IMR-90 (cell line): Measurements from ENCODE around the gene ID3. TPM values are rescaled to one million over a fixed set of nuclear protein-coding genes. Genes with fewer than 3 reads are reported as not detected.

Source experiments
- ATAC-seq: fragments of 200-7000 bp; cut with Tn5 transposase; 2 replicates; pipeline ENCODE4 v1.9.1; 2020; ENCODE audit warnings: low read depth, mild to moderate bottlenecking, moderate library complexity
- BruUV-seq: library from RNA; stranded (reverse); fragments of 400-500 nt; replicated peaks from 2 replicates; lab custom pipeline; 2021; lab: Mats Ljungman, UMichigan
- CTCF ChIA-PET: fragments of 300-600 bp; formaldehyde crosslinking; extraction: SDS; loops from one replicate; lab custom pipeline; 2021; ENCODE audit warnings: antibody characterized with exemption; lab: Yijun Ruan, JAX
- POLR2A ChIA-PET: fragments of 300-600 bp; sonication (Branson Sonifier 250); formaldehyde crosslinking; loops from one replicate; lab custom pipeline; 2022; ENCODE audit warnings: antibody characterized with exemption; ENCODE audit not compliant: unreplicated experiment; lab: Charles Lee
- DNase-seq: peaks from one replicate; pipeline ENCODE4 v3.0.0; 2013
- H2AFZ ChIP-seq: replicated peaks from 2 replicates; pipeline ENCODE3; 2013; ENCODE audit warnings: low read length, mild to moderate bottlenecking; ENCODE audit not compliant: poor library complexity
- H2AK5ac ChIP-seq: 2 replicates; pipeline ENCODE4 v1.6.1; 2013; ENCODE audit warnings: low read depth, low read length, inconsistent platforms
- H2AK9ac ChIP-seq: replicated peaks from 2 replicates; pipeline ENCODE3; 2013; ENCODE audit warnings: mild to moderate bottlenecking, low read depth, low read length, moderate library complexity; ENCODE audit not compliant: poor library complexity
- H2BK120ac ChIP-seq: 2 replicates; pipeline ENCODE4 v1.6.1; 2013; ENCODE audit warnings: low read depth, low read length, inconsistent platforms
- H2BK15ac ChIP-seq: 3 replicates; pipeline ENCODE4 v1.6.1; 2013; ENCODE audit warnings: low read depth, low read length, inconsistent platforms
- H2BK20ac ChIP-seq: 2 replicates; pipeline ENCODE4 v1.6.1; 2013; ENCODE audit warnings: low read depth, mild to moderate bottlenecking, inconsistent platforms, low read length, moderate library complexity
- H2BK5ac ChIP-seq: 2 replicates; pipeline ENCODE4 v1.6.1; 2013; ENCODE audit warnings: mild to moderate bottlenecking, low read depth, low read length, inconsistent platforms; ENCODE audit not compliant: poor library complexity, severe bottlenecking
- H3K14ac ChIP-seq: replicated peaks from 2 replicates; pipeline ENCODE4 v1.6.1; 2013; ENCODE audit warnings: low read depth, low read length, inconsistent platforms
- H3K18ac ChIP-seq: 2 replicates; pipeline ENCODE4 v1.6.1; 2013; ENCODE audit warnings: low read depth, low read length, control low read depth
- H3K23ac ChIP-seq: 2 replicates; pipeline ENCODE4 v1.6.1; 2013; ENCODE audit warnings: low read depth, low read length, inconsistent platforms
- H3K27ac ChIP-seq: 2 replicates; pipeline ENCODE4 v1.5.1; 2013; ENCODE audit warnings: mild to moderate bottlenecking, control low read depth, low read length; ENCODE audit not compliant: insufficient read depth
- H3K27me3 ChIP-seq: 2 replicates; pipeline ENCODE4 v1.6.1; 2013; ENCODE audit warnings: low read length; ENCODE audit not compliant: control insufficient read depth, insufficient read depth
- H3K36me3 ChIP-seq: 2 replicates; pipeline ENCODE4 v1.6.1; 2013; ENCODE audit warnings: low read length, mixed read lengths; ENCODE audit not compliant: control insufficient read depth, insufficient read depth
- H3K4ac ChIP-seq: 2 replicates; pipeline ENCODE4 v1.6.1; 2013; ENCODE audit warnings: low read depth, low read length, inconsistent platforms
- H3K4me1 ChIP-seq: 2 replicates; pipeline ENCODE4 v1.6.1; 2013; ENCODE audit warnings: low read length, mixed read lengths; ENCODE audit not compliant: control insufficient read depth, insufficient read depth
- H3K4me2 ChIP-seq: 2 replicates; pipeline ENCODE4 v1.6.1; 2013; ENCODE audit warnings: low read depth, mild to moderate bottlenecking, control low read depth, low read length, moderate library complexity
- H3K4me3 ChIP-seq: 2 replicates; pipeline ENCODE4 v1.5.1; 2013; ENCODE audit warnings: low read depth, mild to moderate bottlenecking, control low read depth, low read length, moderate library complexity; ENCODE audit not compliant: insufficient read depth
- H3K56ac ChIP-seq: 2 replicates; pipeline ENCODE4 v1.6.1; 2013; ENCODE audit warnings: low read length, inconsistent platforms; ENCODE audit not compliant: insufficient read depth; ENCODE audit errors: extremely low read depth
- H3K79me1 ChIP-seq, 2 experiments: 2 replicates each; pipeline ENCODE4 v1.6.1; 2013; ENCODE audit warnings: low read length in 2 of 2, inconsistent platforms in 1 of 2, low read depth in 1 of 2
- H3K9ac ChIP-seq: 2 replicates; pipeline ENCODE4 v1.6.1; 2013; ENCODE audit warnings: low read depth, low read length, control low read depth
- H3K9me1 ChIP-seq: 2 replicates; pipeline ENCODE4 v1.6.1; 2013; ENCODE audit warnings: low read length, inconsistent platforms; ENCODE audit not compliant: insufficient read depth
- H3K9me3 ChIP-seq: 2 replicates; pipeline ENCODE4 v1.6.1; 2013; ENCODE audit warnings: low read length; ENCODE audit not compliant: control insufficient read depth, insufficient read depth
- H4K20me1 ChIP-seq: 2 replicates; pipeline ENCODE4 v1.6.1; 2013; ENCODE audit warnings: low read length, inconsistent platforms; ENCODE audit not compliant: insufficient read depth
- H4K5ac ChIP-seq: 2 replicates; pipeline ENCODE4 v1.6.1; 2013; ENCODE audit warnings: mild to moderate bottlenecking, low read depth, low read length, control low read depth
- H4K8ac ChIP-seq, 2 experiments: 2 replicates each; pipeline ENCODE4 v1.6.1; 2013; ENCODE audit warnings: low read depth in 2 of 2, low read length in 2 of 2, control low read depth in 1 of 2, inconsistent platforms in 1 of 2
- H4K91ac ChIP-seq: 2 replicates; pipeline ENCODE4 v1.6.1; 2013; ENCODE audit warnings: low read depth, low read length, inconsistent platforms; ENCODE audit not compliant: insufficient read depth
- CEBPB ChIP-seq: IDR thresholded peaks from 2 replicates; pipeline ENCODE4 v1.6.1; 2012; ENCODE audit warnings: low read depth, low read length, improper control_type of control experiment
- CHD1 ChIP-seq: IDR thresholded peaks from 2 replicates; pipeline ENCODE4 v1.6.1; 2012; ENCODE audit warnings: low read depth, low read length, improper control_type of control experiment
- MAZ ChIP-seq: IDR thresholded peaks from 2 replicates; pipeline ENCODE4 v1.6.1; 2012; ENCODE audit warnings: low read depth, mild to moderate bottlenecking, low read length, improper control_type of control experiment, moderate library complexity, borderline replicate concordance
- MXI1 ChIP-seq: IDR thresholded peaks from 2 replicates; pipeline ENCODE4 v1.6.1; 2012; ENCODE audit warnings: low read depth, mild to moderate bottlenecking, low read length, moderate library complexity, borderline replicate concordance
- POLR2A ChIP-seq: IDR thresholded peaks from 2 replicates; pipeline ENCODE4 v1.6.1; 2012; ENCODE audit warnings: mild to moderate bottlenecking, low read depth, low read length
- RAD21 ChIP-seq: IDR thresholded peaks from 2 replicates; pipeline ENCODE4 v1.6.1; 2012; ENCODE audit warnings: low read length, improper control_type of control experiment
- RFX5 ChIP-seq: IDR thresholded peaks from 2 replicates; pipeline ENCODE4 v1.8.0; 2012; ENCODE audit warnings: low read depth, mild to moderate bottlenecking, low read length, moderate library complexity
- SMC3 ChIP-seq: fragments of 150-350 bp; IDR thresholded peaks from 2 replicates; pipeline ENCODE4 v1.6.1; 2016; ENCODE audit warnings: low read depth, mild to moderate bottlenecking, antibody characterized with exemption, low read length, moderate library complexity
- WGBS, 2 experiments: methylation state at CpG; one replicate each; pipeline versions ENCODE4 v1.1.5 to v1.1.7; 2013; ENCODE audit warnings: missing lambda C conversion rate in 2 of 2; ENCODE audit not compliant: insufficient read length in 1 of 2; ENCODE audit errors: extremely low coverage in 2 of 2; 5-methylcytosine and 5-hydroxymethylcytosine counted together
- dilution Hi-C: fragments of 300-500 bp; cut with HindIII; formaldehyde crosslinking; loops from one replicate; pipeline ENCODE4 v1.14.3; 2018; ENCODE audit warnings: low sequenced_read_pairs; ENCODE audit not compliant: unreplicated experiment
- in situ Hi-C: fragments of 300-500 bp; cut with MboI; formaldehyde crosslinking; loops from 3 replicates; pipeline ENCODE4 v1.14.3; 2019; ENCODE audit warnings: low sequenced_read_pairs, inconsistent platforms, mixed read lengths
- intact Hi-C: fragments of 100-400 bp; cut with micrococcal nuclease; formaldehyde crosslinking; loops from 2 replicates; pipeline ENCODE4 v1.10.0; 2022
- polyA plus RNA-seq, 3 experiments: library from polyadenylated mRNA; depleted of rRNA; stranded (reverse); fragments of >200 nt; gene quantifications; 2 replicates each; pipeline ENCODE4 v1.2.3, GENCODE V29; 2012; ENCODE audit warnings: low replicate concordance in 1 of 3
- total RNA-seq: library from RNA; depleted of rRNA; stranded (reverse); fragments of >200 nt; gene quantifications from 2 replicates; pipeline ENCODE4 v1.2.3, GENCODE V29; 2012
- TF ChIP-seq, protein P1 (sequence below): fragments of 150-350 bp; IDR thresholded peaks from 2 replicates; pipeline ENCODE4 v1.6.1; 2016; ENCODE audit warnings: low read depth, mild to moderate bottlenecking, low read length, moderate library complexity, borderline replicate concordance
- TF ChIP-seq, protein P2 (sequence below): conservative IDR thresholded peaks from 2 replicates; pipeline ENCODE4 v1.5.1; 2012; ENCODE audit warnings: mild to moderate bottlenecking, low read depth, low read length, improper control_type of control experiment

The ID3 gene
- total and polyA plus RNA-seq, 2 of the 4 experiments (the other 2 are of a cell fraction) = 109 to 304 TPM

DNA sequence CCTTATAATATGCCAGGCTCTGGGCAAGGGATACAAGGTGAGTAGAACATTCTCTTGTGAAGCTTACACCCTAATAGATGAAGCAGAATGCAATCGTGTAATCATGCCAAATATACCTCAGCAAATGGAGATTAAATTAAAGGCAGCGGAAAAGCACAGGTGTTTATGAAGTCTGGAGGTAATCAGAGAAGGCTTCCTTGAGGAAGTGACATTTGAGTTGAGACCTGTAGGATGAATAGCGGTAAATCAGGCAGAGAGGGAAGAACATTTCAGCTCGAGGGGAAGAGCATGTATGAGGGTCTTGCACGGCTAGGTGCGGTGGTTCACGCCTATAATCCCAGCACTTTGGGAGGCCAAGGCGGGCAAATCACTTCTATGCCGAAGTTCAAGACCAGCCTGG lies 41.7 kb downstream of the ID3 start:
- Histone ChIP-seq H3K4me1 (no peaks in the 10 kb centered on the region), H3K27me3 (no peaks in the 10 kb centered on the region), H3K9me1 (no peaks in the 10 kb centered on the region; the same call in 1 of the 2 replicates), H4K5ac (no peak overlapping the region), H3K4me3 (no peak overlapping the region), H4K91ac (no peak overlapping the region), H3K14ac (no peak overlapping the region), H2AK9ac (no peak overlapping the region), H3K18ac (no peak overlapping the region), H2AK5ac (no peak overlapping the region), H3K27ac (no peak overlapping the region), H3K4ac (no peak overlapping the region), H2BK120ac (no peak overlapping the region), H2BK20ac (no peak overlapping the region), H4K20me1 (no peaks in the 10 kb centered on the region; the same call in 1 of the 2 replicates), H3K4me2 (no peak overlapping the region), H3K36me3 (no peaks in the 10 kb centered on the region), H3K56ac (no peak overlapping the region), H3K9me3 (no peaks in the 10 kb centered on the region), H4K8ac (no peak overlapping the region), H2BK15ac (no peak overlapping the region), H3K23ac (no peak overlapping the region), H3K79me1 (no peaks in the 10 kb centered on the region), H2BK5ac (no peak overlapping the region), H3K9ac (no peak overlapping the region), H2AFZ (no peak overlapping the region)
- in situ Hi-C loops (no loop called here), dilution Hi-C loops (no loop called here), intact Hi-C loops (no loop called here)
- ChIA-PET POLR2A (no interaction called here), CTCF (no interaction called here)
- DNase-seq (no peak), ATAC-seq (no peak)
- 100% methylated on average over 5 of the region's 9 CpGs; no CpG with 5 or more reads in 1 of the 2 experiments for WGBS, 2 experiments
- no TSS peak for BruUV-seq
- no peak for TF ChIP-seq CEBPB
- TF ChIP-seq CHD1 = no peak
- no peak for TF ChIP-seq SMC3
- TF ChIP-seq, protein P1, sequence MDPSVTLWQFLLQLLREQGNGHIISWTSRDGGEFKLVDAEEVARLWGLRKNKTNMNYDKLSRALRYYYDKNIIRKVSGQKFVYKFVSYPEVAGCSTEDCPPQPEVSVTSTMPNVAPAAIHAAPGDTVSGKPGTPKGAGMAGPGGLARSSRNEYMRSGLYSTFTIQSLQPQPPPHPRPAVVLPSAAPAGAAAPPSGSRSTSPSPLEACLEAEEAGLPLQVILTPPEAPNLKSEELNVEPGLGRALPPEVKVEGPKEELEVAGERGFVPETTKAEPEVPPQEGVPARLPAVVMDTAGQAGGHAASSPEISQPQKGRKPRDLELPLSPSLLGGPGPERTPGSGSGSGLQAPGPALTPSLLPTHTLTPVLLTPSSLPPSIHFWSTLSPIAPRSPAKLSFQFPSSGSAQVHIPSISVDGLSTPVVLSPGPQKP = no peak
- TF ChIP-seq MAZ = no peak
- no peak for TF ChIP-seq MXI1
- TF ChIP-seq RAD21 = no peak
- no peak for TF ChIP-seq RFX5
- TF ChIP-seq POLR2A = no peak
- TF ChIP-seq, protein P2, sequence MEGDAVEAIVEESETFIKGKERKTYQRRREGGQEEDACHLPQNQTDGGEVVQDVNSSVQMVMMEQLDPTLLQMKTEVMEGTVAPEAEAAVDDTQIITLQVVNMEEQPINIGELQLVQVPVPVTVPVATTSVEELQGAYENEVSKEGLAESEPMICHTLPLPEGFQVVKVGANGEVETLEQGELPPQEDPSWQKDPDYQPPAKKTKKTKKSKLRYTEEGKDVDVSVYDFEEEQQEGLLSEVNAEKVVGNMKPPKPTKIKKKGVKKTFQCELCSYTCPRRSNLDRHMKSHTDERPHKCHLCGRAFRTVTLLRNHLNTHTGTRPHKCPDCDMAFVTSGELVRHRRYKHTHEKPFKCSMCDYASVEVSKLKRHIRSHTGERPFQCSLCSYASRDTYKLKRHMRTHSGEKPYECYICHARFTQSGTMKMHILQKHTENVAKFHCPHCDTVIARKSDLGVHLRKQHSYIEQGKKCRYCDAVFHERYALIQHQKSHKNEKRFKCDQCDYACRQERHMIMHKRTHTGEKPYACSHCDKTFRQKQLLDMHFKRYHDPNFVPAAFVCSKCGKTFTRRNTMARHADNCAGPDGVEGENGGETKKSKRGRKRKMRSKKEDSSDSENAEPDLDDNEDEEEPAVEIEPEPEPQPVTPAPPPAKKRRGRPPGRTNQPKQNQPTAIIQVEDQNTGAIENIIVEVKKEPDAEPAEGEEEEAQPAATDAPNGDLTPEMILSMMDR = no peak
